HCT116 (cell line): Measurements from ENCODE around the gene CHPT1. TPM values are rescaled to one million over a fixed set of nuclear protein-coding genes. Genes with fewer than 3 reads are reported as not detected.

Source experiments
- ATAC-seq: fragments of 200-7000 bp; cut with Tn5 transposase; 2 replicates; pipeline ENCODE4 v1.9.1; 2020; ENCODE audit warnings: mild to moderate bottlenecking, moderate library complexity
- BruUV-seq: library from RNA; stranded (reverse); fragments of 400-500 nt; replicated peaks from 2 replicates; lab custom pipeline; 2021; lab: Mats Ljungman, UMichigan
- CTCF ChIA-PET: fragments of 300-600 bp; sonication (Branson Sonifier 250); formaldehyde crosslinking; loops from one replicate; lab custom pipeline; 2021; ENCODE audit warnings: antibody characterized with exemption; lab: Charles Lee
- POLR2A ChIA-PET: fragments of 300-600, 350-600 bp; sonication (Branson Sonifier 250); formaldehyde crosslinking; loops from one replicate; lab custom pipeline; 2021; ENCODE audit warnings: antibody characterized with exemption; lab: Charles Lee
- RAD21 ChIA-PET, 2 experiments: fragments of 300-600 bp; sonication (Branson Sonifier 250); formaldehyde crosslinking; loops; one replicate each; lab custom pipeline; 2023; ENCODE audit warnings: low total read pairs in 2 of 2; ENCODE audit not compliant: uncharacterized antibody in 2 of 2, unreplicated experiment in 2 of 2, low non-redundant PET in 1 of 2; lab: Charles Lee
- DNase-seq: peaks from one replicate; pipeline ENCODE4 v3.0.0-alpha.2; 2010; ENCODE audit warnings: low read depth, low spot score
- H2AFZ ChIP-seq: fragments of 200-600 bp; shearing (Covaris generic), sonication (generic); 2 replicates; pipeline ENCODE4 v1.6.1; 2017; ENCODE audit warnings: low read depth, mixed run types, mixed read lengths, antibody characterized with exemption, low read length; ENCODE audit not compliant: poor library complexity, severe bottlenecking
- H3K27ac ChIP-seq: 2 replicates; pipeline ENCODE4 v1.5.1; 2012; ENCODE audit warnings: low read depth, low read length
- H3K27me3 ChIP-seq: fragments of 200-600 bp; sonication (generic); 2 replicates; pipeline ENCODE4 v1.6.1; 2016; ENCODE audit warnings: mixed run types, low read length, mixed read lengths; ENCODE audit not compliant: insufficient read depth
- H3K36me3 ChIP-seq, 2 experiments: fragments of 200-500 bp in 1 of 2; fragments of 200-600 bp in 1 of 2; sonication (Bioruptor generic) in 1 of 2; sonication (generic) in 1 of 2; 2 replicates each; pipeline versions ENCODE4 v1.5.1 to v1.6.1; 2014 to 2016; ENCODE audit warnings: low read length in 2 of 2, inconsistent platforms in 1 of 2, mixed read lengths in 1 of 2, mixed run types in 1 of 2; ENCODE audit not compliant: insufficient read depth in 2 of 2, control insufficient read depth in 1 of 2
- H3K4me1 ChIP-seq, 2 experiments: fragments of 200-600 bp in 1 of 2; sonication (generic) in 1 of 2; 2 replicates each; pipeline versions ENCODE4 v1.5.1 to v1.6.1; 2012 to 2017; ENCODE audit warnings: low read length in 2 of 2, inconsistent platforms in 1 of 2, mild to moderate bottlenecking in 1 of 2, mixed read lengths in 1 of 2, mixed run types in 1 of 2, moderate library complexity in 1 of 2; ENCODE audit not compliant: insufficient read depth in 2 of 2, control insufficient read depth in 1 of 2
- H3K4me2 ChIP-seq: fragments of 200-600 bp; sonication (generic); 2 replicates; pipeline ENCODE4 v1.6.1; 2017; ENCODE audit warnings: mixed run types, low read length, mixed read lengths
- H3K4me3 ChIP-seq, 2 experiments: fragments of 200-600 bp in 1 of 2; sonication (generic) in 1 of 2; replicated peaks in 1 of 2; 2 replicates each; pipeline ENCODE4 v1.5.1; 2011 to 2016; ENCODE audit warnings: low read length in 2 of 2, control low read depth in 1 of 2, low read depth in 1 of 2, mild to moderate bottlenecking in 1 of 2, mixed read lengths in 1 of 2, mixed run types in 1 of 2
- H3K79me2 ChIP-seq: fragments of 200-600 bp; sonication (generic); 2 replicates; pipeline ENCODE4 v1.6.1; 2017; ENCODE audit warnings: mild to moderate bottlenecking, mixed run types, low read length, moderate library complexity, mixed read lengths; ENCODE audit not compliant: insufficient read depth
- H3K9ac ChIP-seq: fragments of 200-600 bp; sonication (generic); 2 replicates; pipeline ENCODE4 v1.6.1; 2016; ENCODE audit warnings: low read length, mixed read lengths
- H3K9me2 ChIP-seq: fragments of 200-600 bp; sonication (generic), shearing (Covaris generic); 2 replicates; pipeline ENCODE4 v1.6.1; 2017; ENCODE audit warnings: mixed run types, mild to moderate bottlenecking, moderate library complexity; ENCODE audit not compliant: insufficient read depth
- H3K9me3 ChIP-seq, 2 experiments: fragments of 200-500 bp in 1 of 2; fragments of 200-600 bp in 1 of 2; sonication (Bioruptor generic) in 1 of 2; sonication (generic) in 1 of 2; 2 replicates each; pipeline ENCODE4 v1.6.1; 2014 to 2017; ENCODE audit warnings: low read length in 2 of 2, mixed read lengths in 2 of 2, inconsistent platforms in 1 of 2, low read depth in 1 of 2, mild to moderate bottlenecking in 1 of 2, mixed run types in 1 of 2, moderate library complexity in 1 of 2; ENCODE audit not compliant: control insufficient read depth in 1 of 2, insufficient read depth in 1 of 2
- H4K20me1 ChIP-seq: fragments of 200-600 bp; sonication (generic), shearing (Covaris generic); 2 replicates; pipeline ENCODE4 v1.6.1; 2017; ENCODE audit warnings: mixed run types, mild to moderate bottlenecking, moderate library complexity; ENCODE audit not compliant: insufficient read depth
- ATF3 ChIP-seq: IDR thresholded peaks from 2 replicates; pipeline ENCODE4 v1.6.1; 2012
- CEBPB ChIP-seq: IDR thresholded peaks from 2 replicates; pipeline ENCODE4 v1.6.1; 2012; ENCODE audit warnings: low read depth
- EGR1 ChIP-seq: IDR thresholded peaks from 2 replicates; pipeline ENCODE4 v1.6.1; 2012; ENCODE audit warnings: low read depth
- ELF1 ChIP-seq: IDR thresholded peaks from 2 replicates; pipeline ENCODE4 v1.6.1; 2012; ENCODE audit warnings: low read depth, borderline replicate concordance
- EZH2phosphoT487 ChIP-seq: fragments of 200-600 bp; IDR thresholded peaks from 2 replicates; pipeline ENCODE4 v1.6.1; 2018; ENCODE audit warnings: antibody characterized with exemption, borderline replicate concordance
- MAX ChIP-seq: IDR thresholded peaks from 2 replicates; pipeline ENCODE4 v1.6.1; 2012
- SIN3A ChIP-seq: IDR thresholded peaks from 2 replicates; pipeline ENCODE4 v1.6.1; 2012; ENCODE audit warnings: low read depth
- SP1 ChIP-seq: IDR thresholded peaks from 2 replicates; pipeline ENCODE4 v1.6.1; 2012; ENCODE audit warnings: low read depth
- SRF ChIP-seq: IDR thresholded peaks from 2 replicates; pipeline ENCODE4 v1.6.1; 2012; ENCODE audit warnings: low read depth
- TCF7L2 ChIP-seq: IDR thresholded peaks from 2 replicates; pipeline ENCODE4 v1.7.0; 2011; ENCODE audit warnings: borderline replicate concordance, inconsistent platforms; ENCODE audit not compliant: insufficient read depth, insufficient read length; ENCODE audit errors: extremely low read depth
- ZBTB33 ChIP-seq: IDR thresholded peaks from 2 replicates; pipeline ENCODE4 v1.6.1; 2011; ENCODE audit warnings: mild to moderate bottlenecking, low read length, moderate library complexity; ENCODE audit not compliant: insufficient replicate concordance; ENCODE audit errors: extremely low read depth
- intact Hi-C: fragments of 100-400 bp; cut with micrococcal nuclease; formaldehyde crosslinking; loops from 2 replicates; pipeline ENCODE4 v1.10.0; 2022
- total RNA-seq: library from RNA; stranded (reverse); gene quantifications from one replicate; pipeline ENCODE4 v1.2.1, GENCODE V29; 2021; ENCODE audit not compliant: unreplicated experiment

CHPT1 gene
- total RNA-seq, 1 experiment from 2014 or later: 20.1 TPM

GRCh38 chr12:101713059-101713682 lies 15.7 kb downstream of the CHPT1 start (continued):
- TF ChIP-seq ZBTB33 (no peak), EZH2phosphoT487 (no peak), CEBPB (no peak), SP1 (no peak), ATF3 (no peak), SIN3A (no peak), SRF (no peak), TCF7L2 (no peak)

- H3K9me2 ChIP-seq: no peaks in the 10 kb centered on the region
- peaks cover 71% of the 10 kb centered on the region for H3K79me2 ChIP-seq
- H3K27ac ChIP-seq: no peak overlapping the region
- H3K4me2 ChIP-seq: no peak overlapping the region
- no peak for TF ChIP-seq EZH2phosphoT487
- TF ChIP-seq MAX: no peak
- no peak for TF ChIP-seq ELF1
- no peak for TF ChIP-seq ATF3
- no peak for TF ChIP-seq EGR1
- TF ChIP-seq CEBPB: no peak
- TF ChIP-seq, all 23 proteins: peak for 0
- H3K9me3 ChIP-seq: no peaks in the 10 kb centered on the region
- ChIA-PET POLR2A (no interaction called here), CTCF (no interaction called here), RAD21 (no interaction called here)
- H3K4me1 ChIP-seq: no peaks in the 10 kb centered on the region
- H3K4me3 ChIP-seq: no peak overlapping the region
- DNase-seq (no peak), ATAC-seq (no peak)
- H3K9ac ChIP-seq: no peak overlapping the region
- peaks cover 6% of the 10 kb centered on the region; the same call in 1 of the 2 replicates for H4K20me1 ChIP-seq
- no peaks in the 10 kb centered on the region for H3K36me3 ChIP-seq
- H2AFZ ChIP-seq: no peak overlapping the region
- BruUV-seq: no TSS peak
- intact Hi-C loops: loop anchor here (1.0 kb wide), 1 partner anchor 7 kb away; no protein-coding TSS in a partner anchor
- H3K27me3 ChIP-seq: no peaks in the 10 kb centered on the region
Observed at GRCh38 chr12:101713930-101714329, 16.5 kb downstream of the CHPT1 start.
